GM18520 (cell line): ENCODE measurements around the gene ZNF155.

Experiments
- ATAC-seq: cut with Tn5 transposase; IDR thresholded peaks from one replicate; pipeline ENCODE4 v1.9.1; 2021; ENCODE audit not compliant: unreplicated experiment

ZNF155 gene

DNA sequence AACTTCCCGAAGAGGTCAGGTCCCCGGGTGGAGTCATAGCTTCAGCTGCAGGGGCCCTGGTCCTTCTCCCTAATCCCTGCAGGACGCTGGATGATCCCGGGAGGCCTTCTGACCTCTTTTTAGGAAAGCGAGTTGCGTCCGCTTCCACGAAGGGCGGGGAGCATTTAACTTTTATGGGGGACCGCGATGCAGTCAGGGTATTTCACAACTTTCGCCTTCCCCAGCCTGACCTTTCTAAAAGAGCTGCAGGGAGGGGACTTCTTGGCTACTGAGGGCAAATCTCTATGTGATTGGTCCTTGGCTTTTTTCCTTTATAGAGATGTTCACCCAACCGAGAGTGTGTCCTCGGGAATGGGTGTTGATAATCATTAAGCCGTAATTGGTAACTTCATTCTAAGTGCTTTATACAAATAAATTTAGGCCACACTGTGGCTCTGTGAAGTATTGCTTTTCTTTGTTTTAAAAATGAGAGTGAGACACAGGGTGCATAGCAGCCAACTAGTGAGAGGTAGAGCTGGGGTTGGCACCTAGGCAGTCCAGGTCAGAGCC, 19.5 kb downstream of the ZNF155 start:
- peak; percentile 5 for ATAC-seq

GRCh38 chr19:44005973-44006372, 22.0 kb downstream of the ZNF155 start:
- no peak for ATAC-seq

- ATAC-seq: no peak
These were observed 23.5 kb downstream of the ZNF155 start for GRCh38 chr19:44007473-44007872.

DNA sequence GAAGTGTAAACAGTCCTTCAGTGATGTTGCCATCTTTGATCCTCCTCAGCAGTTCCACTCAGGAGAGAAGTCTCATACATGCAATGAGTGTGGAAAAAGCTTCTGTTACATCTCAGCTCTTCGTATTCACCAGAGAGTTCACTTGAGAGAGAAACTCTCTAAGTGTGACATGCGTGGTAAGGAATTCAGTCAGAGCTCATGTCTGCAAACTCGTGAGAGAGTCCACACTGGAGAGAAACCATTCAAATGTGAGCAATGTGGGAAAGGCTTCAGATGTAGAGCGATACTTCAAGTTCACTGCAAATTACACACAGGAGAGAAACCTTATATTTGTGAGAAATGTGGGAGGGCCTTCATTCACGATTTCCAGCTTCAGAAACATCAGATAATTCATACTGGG, 26.5 kb downstream of the ZNF155 start:
- ATAC-seq: no peak

- no peak for ATAC-seq
These were observed 35.5 kb downstream of the ZNF155 start for GRCh38 chr19:44019498-44019897.

DNA sequence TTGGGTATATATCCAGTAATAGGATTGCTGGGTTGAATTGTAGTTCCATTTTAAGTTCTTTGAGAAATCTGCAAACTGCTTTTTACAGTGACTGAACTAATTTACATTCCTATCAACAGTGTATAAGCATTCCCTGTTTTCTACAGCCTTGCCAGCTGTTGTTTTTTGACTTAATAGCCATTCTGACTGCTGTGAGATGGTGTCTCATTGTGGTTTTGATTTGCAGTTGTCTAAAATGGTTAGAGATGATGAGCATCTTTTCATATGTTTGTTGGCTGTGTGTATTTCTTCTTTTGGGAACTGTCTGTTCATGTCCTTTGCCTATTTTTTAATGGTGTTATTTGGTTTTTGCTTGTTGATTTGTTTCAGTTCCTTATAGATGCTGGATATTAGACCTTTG, 37.2 kb downstream of the ZNF155 start:
- ATAC-seq: no peak

DNA sequence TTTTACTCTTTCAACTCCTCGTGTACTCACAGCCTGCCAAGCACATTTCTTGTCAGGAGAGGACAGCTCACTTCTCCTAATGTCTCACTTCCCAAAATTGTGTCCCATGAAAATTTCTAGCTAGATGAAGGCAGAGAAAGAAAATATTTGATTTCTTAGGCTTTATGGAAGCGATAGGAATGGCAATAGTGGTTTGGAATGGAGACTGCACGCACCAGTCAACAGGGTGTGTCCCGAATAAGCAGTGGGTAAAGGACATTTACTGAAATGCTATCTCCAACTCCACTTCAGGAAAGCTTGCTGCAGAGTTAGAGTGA, 40.9 kb downstream of the ZNF155 start:
- no peak for ATAC-seq

DNA sequence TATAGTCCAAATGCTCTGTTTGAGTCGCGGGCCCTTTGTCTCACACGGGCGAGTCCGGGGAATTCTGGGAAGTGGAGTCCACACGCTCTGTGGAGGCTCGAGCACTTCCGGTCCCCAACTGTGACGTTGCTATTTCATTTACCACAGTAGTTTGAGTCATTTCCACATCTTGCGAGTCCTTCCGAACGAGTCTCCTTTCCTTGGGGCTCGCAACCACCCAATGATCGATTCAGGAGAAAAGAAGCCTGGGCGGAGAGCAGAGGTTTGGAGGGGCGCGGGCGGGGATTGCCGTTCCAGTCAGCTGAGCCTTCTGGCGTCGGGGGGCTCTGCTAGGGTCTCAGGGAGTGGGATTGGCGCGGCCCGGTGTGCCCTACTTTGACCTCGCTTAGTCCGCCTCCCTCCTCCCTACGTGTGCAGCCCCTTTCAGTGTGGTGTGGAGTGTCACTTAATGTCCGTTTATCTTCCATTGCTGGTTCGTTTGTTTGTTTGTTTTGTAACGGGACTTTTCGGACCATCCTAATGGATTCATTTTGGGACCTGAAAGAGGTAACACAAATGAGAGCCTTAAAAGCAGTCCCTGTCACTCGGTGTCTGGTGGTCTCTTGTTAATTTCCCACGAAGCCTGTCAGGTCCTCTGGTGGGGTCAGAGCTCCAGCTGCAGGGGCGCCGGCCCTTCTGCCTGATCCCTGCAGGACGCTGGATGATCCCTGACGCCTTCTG, 41.4 kb downstream of the ZNF155 start, which contains the start of gene ZNF222:
TSS of gene ZNF222 (plus strand) at position 163 of the 720 bp plus-strand sequence. CDS start at position 221, 58 bp downstream.
- peak; percentile 78 for ATAC-seq

- ATAC-seq: no peak
These were observed 42.6 kb downstream of the ZNF155 start for GRCh38 chr19:44026622-44027021.

GRCh38 chr19:44032001-44032610, 48.1 kb downstream of the ZNF155 start:
- ATAC-seq: no peak

DNA sequence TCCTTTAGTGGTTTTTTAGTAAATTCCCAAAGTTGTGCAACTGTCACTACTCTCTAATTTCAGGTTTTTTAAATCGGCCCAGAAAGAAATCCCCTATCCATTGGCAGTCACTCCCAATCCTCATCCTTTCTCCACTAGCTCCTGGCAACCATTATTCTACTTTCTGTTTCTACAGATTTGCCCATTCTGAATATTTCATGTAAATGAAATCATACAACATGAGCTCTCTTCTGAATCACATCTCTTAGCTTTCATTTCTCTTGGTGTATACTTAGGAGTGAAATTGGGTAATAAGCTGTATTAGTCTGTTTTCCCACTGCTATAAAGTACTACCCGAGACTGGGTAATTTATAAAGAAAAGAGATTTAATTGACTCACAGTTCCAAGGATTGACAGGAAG, 58.2 kb downstream of the ZNF155 start:
- ATAC-seq: no peak
